Tibial artery (tissue), 4 donors: Measurements from ENCODE around the gene LRRC56.

Experiments used
- DNase-seq, 2 donors: peaks; one replicate each; pipeline ENCODE4 v3.0.0-alpha.2; 2019
- H3K27ac ChIP-seq, 2 donors: fragments of 200-600 bp; sonication (generic) in 1 of 2; 1 replicate in 1 of 2; 2 replicates in 1 of 2; pipeline ENCODE4 v1.5.1; 2018 to 2019; ENCODE audit warnings: mild to moderate bottlenecking in 1 of 2
- H3K27me3 ChIP-seq, 2 donors: fragments of 200-600 bp; sonication (generic) in 1 of 2; one replicate each; pipeline versions ENCODE4 v1.5.1 to v1.6.0; 2016 to 2019
- H3K36me3 ChIP-seq, 3 donors: fragments of 200-600 bp; sonication (generic) in 2 of 3; one replicate each; pipeline ENCODE4 v1.5.1; 2016 to 2019; ENCODE audit warnings: mild to moderate bottlenecking in 2 of 3
- H3K4me1 ChIP-seq, 4 donors: fragments of 200-600 bp; sonication (generic) in 2 of 4; 1 replicate in 3 of 4; 2 replicates in 1 of 4; pipeline ENCODE4 v1.5.1; 2016 to 2019
- H3K4me3 ChIP-seq, 2 donors: fragments of 200-600 bp; sonication (generic) in 1 of 2; 1 replicate in 1 of 2; 2 replicates in 1 of 2; pipeline ENCODE4 v1.5.1; 2018 to 2019; ENCODE audit warnings: mild to moderate bottlenecking in 2 of 2
- H3K9me3 ChIP-seq, 3 donors: fragments of 200-600 bp; sonication (generic) in 1 of 3; one replicate each; pipeline ENCODE4 v1.5.1; 2016 to 2019
- CTCF ChIP-seq, 2 experiments: fragments of 200-600 bp in 1 of 2; fragments of 450-650 bp in 1 of 2; IDR thresholded peaks; one replicate each; pipeline ENCODE4 v1.5.1; 2017 to 2019; ENCODE audit warnings: antibody characterized with exemption in 2 of 2, mild to moderate bottlenecking in 1 of 2, moderate library complexity in 1 of 2
- intact Hi-C: fragments of 100-400 bp; cut with DNase I; formaldehyde crosslinking; loops from one replicate; pipeline ENCODE4 v1.15.0; 2023; ENCODE audit warnings: low total_unique reads

The LRRC56 gene

GRCh38 chr11:498297-499181 is 38.8 kb upstream of the LRRC56 start:
- Histone ChIP-seq H3K4me3 (no peak overlapping the region), H3K27ac (no peak overlapping the region), H3K36me3 (peaks cover 73 to 88% (median 85%) of the 10 kb centered on the region in 3 donors), H3K9me3 (no peaks in the 10 kb centered on the region), H3K4me1 (peaks cover 0 to 21% (median 17%) of the 10 kb centered on the region in 4 donors), H3K27me3 (no peaks in the 10 kb centered on the region)
- no peak for TF ChIP-seq CTCF (IDR thresholded peaks at IDR 0.05)
- intact Hi-C loops = no loop called here
- DNase-seq = no peak

GRCh38 chr11:499201-500076 is 37.9 kb upstream of the LRRC56 start:
- no peaks in the 10 kb centered on the region for H3K27me3 ChIP-seq
- peaks cover 64 to 79% (median 76%) of the 10 kb centered on the region in 3 donors for H3K36me3 ChIP-seq
- no peaks in the 10 kb centered on the region for H3K9me3 ChIP-seq
- no peak overlapping the region for H3K4me3 ChIP-seq
- intact Hi-C loops = loop anchor here (5.0 kb wide), 1 partner anchor 47 kb away; the partner anchor contains the start of gene PTDSS2
- DNase-seq = no peak
- TF ChIP-seq CTCF (IDR thresholded peaks at IDR 0.05) = no peak
- H3K4me1 ChIP-seq = peaks cover 0 to 30% (median 26%) of the 10 kb centered on the region in 4 donors
- no peak overlapping the region for H3K27ac ChIP-seq

- H3K9me3 ChIP-seq = no peaks in the 10 kb centered on the region
- no peak for DNase-seq
- no peak for TF ChIP-seq CTCF (IDR thresholded peaks at IDR 0.05)
Measured at GRCh38 chr11:501001-501682, 36.2 kb upstream of the LRRC56 start.

GRCh38 chr11:501683-502287 is 35.5 kb upstream of the LRRC56 start:
- Histone ChIP-seq H3K36me3 (peaks cover 49 to 55% (median 54%) of the 10 kb centered on the region in 3 donors), H3K27me3 (no peaks in the 10 kb centered on the region), H3K27ac (peak overlapping the region; percentile 96 to 99), H3K4me1 (peaks cover 2 to 47% (median 40%) of the 10 kb centered on the region in 4 donors), H3K4me3 (no peak overlapping the region), H3K9me3 (no peaks in the 10 kb centered on the region)
- DNase-seq = no peak
- intact Hi-C loops = loop anchor here (5.0 kb wide), 1 partner anchor 49 kb away; the partner anchor contains the start of gene PTDSS2
- TF ChIP-seq CTCF (IDR thresholded peaks at IDR 0.05) = no peak

More at GRCh38 chr11:501001-501682, 36.2 kb upstream of the LRRC56 start:
- intact Hi-C loops = loop anchor here (5.0 kb wide), 1 partner anchor 49 kb away; the partner anchor contains the start of gene PTDSS2
- peaks cover 0 to 47% (median 40%) of the 10 kb centered on the region in 4 donors for H3K4me1 ChIP-seq
- H3K27ac ChIP-seq = no peak overlapping the region
- H3K36me3 ChIP-seq = peaks cover 55 to 62% (median 59%) of the 10 kb centered on the region in 3 donors
- no peaks in the 10 kb centered on the region for H3K27me3 ChIP-seq
- H3K4me3 ChIP-seq = no peak overlapping the region
